ENCODE data around the gene GLI3. TPM values are rescaled to one million over a fixed set of nuclear protein-coding genes. Genes with fewer than 3 reads are reported as not detected.

GLI3 gene
- total and polyA plus RNA-seq, 2 of the 8 experiments (the other 6 are each of a cell fraction or from before 2014, with no cell fraction given), result 8.0 to 31.1 TPM

- Histone ChIP-seq H2AFZ (ENCODE audit: low read length) (no peak overlapping the region), H3K14ac (ENCODE audit: insufficient read length) (no peak overlapping the region), H3K4ac (replicated peaks; ENCODE audit: insufficient read length, low read depth, low read length) (no peak overlapping the region), H2BK12ac (ENCODE audit: low read depth, low read length) (no peak overlapping the region), H4K5ac (ENCODE audit: insufficient read length, low read depth, low read length) (no peak overlapping the region), H3K27ac (ENCODE audit: low read depth, low read length) (no peak overlapping the region), H4K91ac (replicated peaks; ENCODE audit: insufficient read length, low read length) (no peak overlapping the region), H2AK5ac (ENCODE audit: low read depth, low read length) (no peak overlapping the region), H3K9me3 (ENCODE audit: insufficient read depth in 2 of 2, low read depth in 1 of 2, low read length in 1 of 2) (no peaks in the 10 kb centered on the region), H3K79me2 (ENCODE audit: control insufficient read depth in 1 of 2, insufficient read depth in 2 of 2, low read length in 2 of 2) (no peaks in the 10 kb centered on the region), H2BK120ac (replicated peaks; ENCODE audit: low read depth, low read length) (no peak overlapping the region), H3K4me3 (ENCODE audit: extremely low read depth in 1 of 4, insufficient read depth in 2 of 4, low read depth in 3 of 4, low read length in 4 of 4) (no peak overlapping the region), H2BK5ac (ENCODE audit: low read depth, low read length) (no peak overlapping the region), H2BK15ac (ENCODE audit: low read length) (no peak overlapping the region), H3K4me2 (ENCODE audit: insufficient read depth in 1 of 2, low read depth in 2 of 2, low read length in 2 of 2) (no peak overlapping the region), H3K9ac (replicated peaks in 1 of 4; ENCODE audit: extremely low read depth in 1 of 4, low read depth in 3 of 4, low read length in 3 of 4) (no peak overlapping the region), H2BK20ac (ENCODE audit: low read length) (no peak overlapping the region), H3K23ac (ENCODE audit: insufficient read length) (no peak overlapping the region), H3K23me2 (ENCODE audit: low read depth, low read length) (no peaks in the 10 kb centered on the region), H3K4me1 (replicated peaks in 1 of 4; ENCODE audit: control insufficient read depth in 3 of 4, insufficient read depth in 4 of 4, low read length in 3 of 4) (no peaks in the 10 kb centered on the region; a peak in 1 of 7 replicates), H3K36me3 (ENCODE audit: control insufficient read depth in 2 of 4, insufficient read depth in 4 of 4, low read length in 3 of 4) (no peaks in the 10 kb centered on the region; a peak in 2 of 8 replicates), H3K56ac (replicated peaks; ENCODE audit: insufficient read length, low read depth, low read length) (no peak overlapping the region), H3K18ac (ENCODE audit: extremely low read depth, low read length) (no peak overlapping the region), H3K79me1 (ENCODE audit: low read depth, low read length) (no peaks in the 10 kb centered on the region), H3K27me3 (replicated peaks in 1 of 4; ENCODE audit: control insufficient read depth in 3 of 4, extremely low read depth in 1 of 4, insufficient read depth in 3 of 4, low read length in 3 of 4) (no peaks in the 10 kb centered on the region), H4K20me1 (replicated peaks in 1 of 2; ENCODE audit: control insufficient read depth in 1 of 2, insufficient read depth in 2 of 2, low read length in 2 of 2) (no peaks in the 10 kb centered on the region), H4K8ac (ENCODE audit: extremely low read depth, insufficient read depth, low read length) (no peak overlapping the region)
- 93% methylated on average over 2 of the region's 2 CpGs; no CpG with 5 or more reads in 1 of the 2 experiments for WGBS, 2 experiments (ENCODE audit: extremely low coverage in 1 of 2, insufficient coverage in 1 of 2, insufficient read length in 1 of 2, insufficient replicate concordance in 2 of 2, low coverage in 1 of 2, low lambda C conversion rate in 2 of 2, missing lambda C conversion rate in 1 of 2)
- DNase-seq (ENCODE audit: low read depth in 1 of 2, low spot score in 2 of 2), result no peak
- CTCF ChIA-PET (ENCODE audit: partially characterized antibody), result interaction anchor here (1.0 kb wide), 1 partner anchor 17 kb away, joined by 4 read pairs; no protein-coding TSS in a partner anchor
- POLR2A ChIA-PET (ENCODE audit: partially characterized antibody), result no interaction called here
- no peak for FAIRE-seq
- TF ChIP-seq EGR1 (IDR thresholded peaks at IDR 0.05; ENCODE audit: borderline replicate concordance, low read depth, low read length) (no peak), SIRT6 (IDR thresholded peaks at IDR 0.05; ENCODE audit: low read length) (no peak), JUN (IDR thresholded peaks at IDR 0.05; ENCODE audit: low read depth, low read length) (no peak), TCF12 (IDR thresholded peaks at IDR 0.05; ENCODE audit: low read depth, low read length) (no peak), ATF3 (IDR thresholded peaks at IDR 0.05; ENCODE audit: insufficient read depth, low read depth, low read length) (no peak), CBX5 (IDR thresholded peaks at IDR 0.05; ENCODE audit: low read depth, low read length) (no peak), SP2 (IDR thresholded peaks at IDR 0.05; ENCODE audit: low read length) (no peak), BRCA1 (IDR thresholded peaks at IDR 0.05; ENCODE audit: low read depth, low read length) (no peak), TAF7 (optimal IDR thresholded peaks at IDR 0.05; ENCODE audit: borderline replicate concordance, low read depth, low read length) (no peak), TEAD4 (IDR thresholded peaks at IDR 0.05; ENCODE audit: low read depth, low read length) (no peak), CHD2 (IDR thresholded peaks at IDR 0.05; ENCODE audit: low read length) (no peak)
Observed at GRCh38 chr7:41995632-41996271, 241.3 kb downstream of the GLI3 start.
